T follicular helper cell (primary cell): ENCODE results near the gene PCDH9.
A peak's percentile ranks its signal among the peaks of the same experiment; 100 is the strongest.

ENCODE experiments used
- DNase-seq: peaks from one replicate; pipeline ENCODE4 v3.0.0-alpha.2; 2020; ENCODE audit warnings: low read depth

The PCDH9 gene

GRCh38 chr13:67224148-67224846 is 5.8 kb downstream of the PCDH9 start:
- DNase-seq = peak; percentile 30

DNA sequence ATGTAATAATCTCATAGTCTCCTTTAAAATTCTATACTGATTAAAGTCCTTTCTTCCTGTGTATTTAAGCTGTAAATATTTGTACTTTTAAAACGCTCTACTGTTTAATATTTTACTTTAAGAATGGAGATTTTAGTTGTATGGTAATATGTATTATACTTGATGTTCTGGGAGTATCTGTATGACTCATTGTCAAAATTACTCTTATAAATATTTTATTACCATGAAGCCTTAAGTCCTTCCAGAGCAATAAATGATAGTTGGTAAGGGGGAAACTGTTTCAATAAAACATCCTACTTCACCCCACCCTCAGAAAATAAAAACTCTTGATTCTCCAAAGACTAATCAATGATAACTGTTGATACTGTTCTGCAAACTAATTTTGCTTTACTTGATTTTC is 6.4 kb downstream of the PCDH9 start:
- no peak for DNase-seq

DNA sequence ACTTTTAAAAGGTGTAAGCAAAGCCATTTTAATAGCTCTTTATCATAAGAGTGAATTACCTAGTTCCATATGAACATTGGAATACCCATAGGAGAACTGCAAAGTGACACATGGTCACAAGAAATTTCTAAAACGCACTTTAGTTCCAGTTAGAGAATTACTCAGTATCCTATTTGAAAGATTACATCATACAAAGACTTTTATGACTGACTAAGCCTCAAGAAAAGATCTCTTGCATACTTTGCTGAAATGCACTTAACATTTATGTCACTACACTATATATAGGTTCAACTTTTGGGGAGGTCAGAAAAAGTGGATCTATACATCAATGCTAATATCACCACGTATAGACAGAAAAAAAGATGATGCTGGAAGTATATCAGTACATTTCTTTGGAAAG is 7.1 kb downstream of the PCDH9 start:
- DNase-seq = no peak

DNA sequence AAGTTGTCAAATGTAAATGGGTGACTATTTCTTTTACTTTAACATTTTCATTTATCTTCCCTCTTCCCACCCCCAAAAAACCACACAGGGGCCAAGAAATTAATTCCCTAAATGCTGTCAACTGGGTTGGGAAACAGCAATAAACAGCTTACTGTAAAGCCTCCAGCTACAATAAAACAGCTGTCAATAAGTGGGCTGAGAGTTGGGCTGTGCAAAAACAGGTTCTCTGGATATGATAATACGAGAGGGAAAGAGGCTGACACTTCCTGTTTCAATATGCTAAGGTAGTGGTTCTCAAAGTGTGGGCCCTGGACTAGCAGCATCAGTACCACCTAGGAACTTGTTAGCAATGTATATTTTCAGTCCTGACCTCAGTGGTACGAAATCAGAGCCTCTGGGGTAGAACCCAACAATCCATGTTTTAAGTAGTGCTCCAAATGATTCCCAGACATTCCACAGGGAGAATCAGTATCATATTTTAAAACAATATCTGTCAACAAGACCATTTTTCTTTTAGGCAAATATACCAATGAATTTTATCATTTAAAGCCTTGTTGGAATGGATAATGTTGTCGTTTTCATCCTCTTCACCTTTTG is 8.4 kb downstream of the PCDH9 start:
- no peak for DNase-seq

DNA sequence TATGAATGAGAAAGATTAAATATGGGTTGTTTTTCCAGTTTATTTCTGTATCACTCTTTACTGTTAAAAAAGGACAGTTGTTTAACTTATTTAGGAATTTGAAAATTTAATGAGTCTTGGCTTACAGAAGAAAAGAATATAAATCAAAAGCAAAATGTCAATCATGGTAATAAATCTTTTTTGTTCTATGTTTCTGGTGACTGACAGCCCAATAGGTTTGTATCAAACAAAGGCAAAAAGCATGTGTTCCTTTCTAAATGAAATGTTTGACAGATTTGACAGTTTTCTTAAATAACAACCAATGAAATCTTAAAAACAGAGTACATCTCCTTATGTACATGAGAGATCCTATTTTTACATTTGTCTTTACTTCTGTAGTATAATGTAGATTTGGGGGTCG is 11.0 kb downstream of the PCDH9 start:
- no peak for DNase-seq

DNA sequence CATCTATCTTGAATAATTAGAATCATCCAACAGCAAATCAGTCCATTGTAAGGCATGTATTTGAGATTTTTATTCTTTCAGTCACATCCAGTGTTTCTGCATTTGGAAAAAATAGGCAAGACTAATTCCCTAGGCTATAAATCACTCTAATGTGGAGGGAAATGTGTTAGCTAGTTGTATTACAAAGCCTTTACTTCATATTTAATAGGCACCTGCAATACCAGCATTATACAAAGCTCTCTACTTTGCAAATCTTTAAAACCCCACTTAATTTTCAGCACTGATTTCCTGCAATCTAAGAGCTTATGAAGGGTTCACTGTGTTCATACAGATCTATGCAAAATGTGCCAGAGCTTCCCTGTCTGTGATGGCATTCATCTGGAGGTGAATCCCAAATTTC is 12.3 kb downstream of the PCDH9 start:
- no peak for DNase-seq

- no peak for DNase-seq
Observed at GRCh38 chr13:67216864-67217263, 13.3 kb downstream of the PCDH9 start.

GRCh38 chr13:67210208-67210607 is 19.9 kb downstream of the PCDH9 start:
- no peak for DNase-seq

DNA sequence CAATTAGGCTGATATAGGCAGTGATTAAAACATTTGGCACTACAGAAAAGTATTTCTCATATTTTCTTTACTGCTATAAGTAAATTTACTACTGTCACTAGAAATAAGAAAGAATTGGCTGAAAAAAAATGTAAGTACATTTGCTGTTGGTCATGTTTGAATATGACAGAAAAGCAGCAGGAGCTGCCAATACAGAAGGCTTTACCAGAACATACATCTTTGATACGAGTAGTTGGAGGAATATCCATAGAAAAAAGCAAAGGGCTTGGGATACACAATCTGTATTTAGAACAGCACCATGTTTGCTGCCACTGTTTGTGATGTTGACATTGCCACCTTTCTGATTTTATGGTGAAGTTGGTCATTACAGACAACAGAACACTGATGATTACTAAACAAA is 21.6 kb downstream of the PCDH9 start:
- DNase-seq = no peak

DNA sequence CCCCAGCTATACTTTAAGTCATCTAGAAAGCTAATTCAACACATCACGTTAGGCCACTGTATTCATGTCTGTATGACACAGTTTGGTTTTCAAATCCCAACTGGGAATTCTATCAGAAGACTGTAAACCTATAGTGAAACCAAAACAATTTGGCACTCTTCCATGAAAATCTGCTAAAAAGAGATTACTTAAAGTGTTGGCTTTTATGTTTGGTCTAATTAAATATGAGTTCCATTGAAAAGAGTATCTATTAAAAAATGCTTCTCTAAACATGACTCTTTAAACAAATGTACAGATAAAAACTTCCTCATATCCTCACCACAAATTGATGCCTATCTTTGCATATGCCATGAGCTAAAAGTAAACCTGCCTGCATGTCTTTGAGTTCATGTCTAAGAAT is 25.4 kb downstream of the PCDH9 start:
- DNase-seq = no peak

- no peak for DNase-seq
Observed at GRCh38 chr13:67200605-67201004, 29.5 kb downstream of the PCDH9 start.

GRCh38 chr13:67200183-67200582 is 30.0 kb downstream of the PCDH9 start:
- DNase-seq = no peak

DNA sequence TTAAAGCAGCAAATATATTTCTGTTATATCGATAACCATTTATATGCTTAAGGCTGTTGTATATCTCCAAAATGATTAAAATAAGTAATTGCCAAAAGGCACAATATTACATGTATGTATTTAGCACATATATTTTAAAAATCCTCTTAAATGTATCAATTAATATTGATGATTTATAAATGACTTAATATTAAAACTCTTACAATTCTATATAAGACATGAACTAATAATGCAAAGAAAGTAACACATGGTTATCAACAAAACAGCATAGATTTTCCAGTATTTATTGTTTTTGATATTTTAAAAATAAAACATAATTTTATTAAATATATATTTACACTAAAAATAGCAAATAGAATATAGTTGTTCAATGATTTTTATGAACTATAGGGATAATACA is 32.4 kb downstream of the PCDH9 start:
- DNase-seq = no peak

GRCh38 chr13:67193979-67194378 is 36.2 kb downstream of the PCDH9 start:
- no peak for DNase-seq

DNA sequence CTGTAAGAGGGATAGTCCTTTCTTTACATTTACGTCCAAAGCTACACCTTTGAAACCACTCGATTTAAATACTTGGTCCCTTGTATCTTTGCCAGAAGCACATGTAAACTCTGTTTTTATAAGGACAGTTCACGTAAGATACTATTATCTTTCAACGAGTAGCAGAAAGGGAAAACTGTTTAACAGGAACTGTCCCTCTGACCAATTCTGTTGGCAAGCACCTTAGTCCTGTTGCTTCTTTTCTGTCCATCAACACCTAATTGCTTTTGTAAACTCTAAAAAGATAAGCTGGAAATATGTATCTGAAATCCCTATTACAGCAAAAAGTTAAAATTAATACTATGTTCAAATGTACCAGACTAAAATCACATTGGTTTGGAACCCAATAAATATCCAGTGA is 37.4 kb downstream of the PCDH9 start:
- no peak for DNase-seq

- no peak for DNase-seq
Observed at GRCh38 chr13:67186995-67187569, 43.1 kb downstream of the PCDH9 start.

DNA sequence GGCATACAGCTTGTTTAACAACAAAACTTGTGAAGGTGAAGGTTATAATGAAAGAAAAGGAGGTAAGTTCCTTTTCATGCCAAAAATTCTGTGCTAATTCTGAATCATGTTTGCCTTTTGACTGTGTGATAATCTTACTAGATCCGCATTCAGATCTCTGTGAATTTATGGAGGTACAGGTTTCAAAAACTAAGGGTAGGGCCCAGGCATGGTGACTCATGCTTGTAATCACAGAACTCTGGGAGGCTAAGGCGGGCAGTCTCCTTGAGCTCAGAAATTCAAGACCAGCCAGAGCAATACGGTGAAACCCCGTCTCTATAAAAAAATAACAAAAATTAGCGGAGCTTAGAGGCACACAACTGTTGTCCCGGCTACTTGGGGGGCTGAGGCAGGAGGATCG is 45.9 kb downstream of the PCDH9 start:
- no peak for DNase-seq

GRCh38 chr13:67183151-67183550 is 47.0 kb downstream of the PCDH9 start:
- no peak for DNase-seq

DNA sequence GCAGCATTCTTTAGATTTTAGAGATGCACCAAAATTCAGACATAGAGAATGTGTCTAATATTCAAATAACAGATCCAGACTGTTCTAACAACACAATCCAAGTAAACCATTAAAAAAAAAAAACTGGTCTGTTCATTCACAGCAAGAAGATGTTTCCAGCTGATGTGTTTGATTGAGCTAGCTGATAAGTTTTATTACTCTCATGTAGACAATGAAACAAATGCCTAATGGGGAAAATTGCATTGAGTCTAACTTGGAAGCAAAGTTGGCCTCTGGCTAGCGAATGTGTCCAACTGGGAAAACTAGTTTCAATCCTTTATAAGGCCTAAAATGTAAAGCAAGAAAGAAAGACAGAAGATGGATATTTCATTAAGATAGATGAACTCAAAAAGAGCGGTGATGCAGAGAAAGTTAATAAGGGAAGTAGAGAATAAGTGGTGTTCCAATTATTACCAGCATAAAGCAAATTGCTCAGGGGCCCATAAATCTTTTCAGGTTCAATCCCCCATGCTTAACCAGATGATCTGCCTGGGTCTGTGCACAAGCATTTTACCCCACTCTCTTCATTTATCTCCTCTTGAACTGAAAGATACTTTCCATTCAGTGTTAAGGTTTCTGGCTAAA is 54.2 kb downstream of the PCDH9 start:
- DNase-seq = no peak

DNA sequence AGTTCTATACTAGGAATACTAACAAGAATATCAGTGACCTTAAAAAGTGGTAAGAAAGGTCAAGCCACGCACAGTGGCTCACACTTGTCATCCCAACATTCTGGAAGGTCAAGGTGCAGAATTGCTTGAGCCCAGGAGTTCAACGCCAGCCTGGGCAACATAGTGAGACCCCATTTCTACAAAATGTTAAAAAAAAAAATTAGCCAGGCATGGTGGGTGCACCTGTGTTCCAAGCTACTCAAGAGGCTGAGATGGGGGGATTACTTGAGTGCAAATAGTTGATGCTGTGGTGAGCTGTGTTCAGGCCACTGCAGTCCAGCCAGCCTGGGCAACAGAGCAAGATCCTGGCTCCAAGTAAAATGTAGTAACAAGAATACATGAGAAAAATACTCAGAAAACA is 61.8 kb downstream of the PCDH9 start:
- DNase-seq = no peak

- DNase-seq = no peak
Observed at GRCh38 chr13:67167420-67167819, 62.7 kb downstream of the PCDH9 start.

GRCh38 chr13:67161176-67161575 is 69.0 kb downstream of the PCDH9 start:
- no peak for DNase-seq

GRCh38 chr13:67158903-67159302 is 71.2 kb downstream of the PCDH9 start:
- DNase-seq = no peak
